ENCODE results near the gene TMEM132C.

DNA sequence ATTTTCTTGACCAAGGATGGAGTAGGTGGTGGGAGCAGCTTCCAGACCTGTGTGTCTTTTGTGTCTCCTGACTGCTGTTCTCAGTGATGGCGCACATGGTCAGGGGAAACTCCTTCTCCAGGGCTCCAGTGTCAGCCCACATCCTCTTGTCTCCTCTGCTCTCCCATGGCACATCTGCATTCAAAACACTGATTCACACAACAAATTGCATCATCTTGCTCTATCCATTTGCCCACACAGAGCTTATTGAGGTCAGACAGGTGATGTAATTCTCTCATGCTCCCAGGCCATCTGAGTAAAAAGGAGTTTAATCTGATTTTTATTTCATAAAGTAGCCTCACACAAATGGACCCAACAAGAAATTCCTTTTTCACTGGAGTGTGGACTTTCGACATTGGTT is 21.8 kb upstream of the TMEM132C start:
- TF ChIP-seq CREB1 (IDR thresholded peaks at IDR 0.05; ENCODE audit: low read depth) = no peak
- TF ChIP-seq ZBTB7A (IDR thresholded peaks at IDR 0.05; ENCODE audit: low read depth) = no peak
- TF ChIP-seq YY1 (IDR thresholded peaks at IDR 0.05; ENCODE audit: low read depth) = no peak

Measured in Ishikawa (cell line).